Fibroblast of lung (primary cell): ENCODE results near the gene ARSK. TPM values are rescaled to one million over a fixed set of nuclear protein-coding genes. Genes with fewer than 3 reads are reported as not detected.
A peak's percentile ranks its signal among the peaks of the same experiment; 100 is the strongest.

Experiments used
- DNase-seq, 2 donors: peaks; one replicate each; pipeline versions ENCODE4 v3.0.0 to v3.0.0-alpha.2; 2010; ENCODE audit warnings: low read depth in 2 of 2
- H2AFZ ChIP-seq: 2 replicates; pipeline ENCODE4 v1.5.1; 2012; ENCODE audit warnings: low read length, control low read depth, inconsistent platforms
- H3K27ac ChIP-seq: 2 replicates; pipeline ENCODE4 v1.5.1; 2011; ENCODE audit warnings: low read length, control low read depth; ENCODE audit not compliant: insufficient read depth
- H3K27me3 ChIP-seq: 2 replicates; pipeline ENCODE4 v1.5.1; 2011; ENCODE audit warnings: mild to moderate bottlenecking, low read length; ENCODE audit not compliant: control insufficient read depth, insufficient read depth
- H3K36me3 ChIP-seq: 2 replicates; pipeline ENCODE4 v1.5.1; 2011; ENCODE audit warnings: low read length; ENCODE audit not compliant: control insufficient read depth, insufficient read depth
- H3K4me1 ChIP-seq: 2 replicates; pipeline ENCODE4 v1.5.1; 2011; ENCODE audit warnings: low read length; ENCODE audit not compliant: control insufficient read depth, insufficient read depth; ENCODE audit errors: extremely low read depth
- H3K4me2 ChIP-seq: 2 replicates; pipeline ENCODE4 v1.5.1; 2011; ENCODE audit warnings: low read length, control low read depth; ENCODE audit not compliant: insufficient read depth; ENCODE audit errors: extremely low read depth
- H3K4me3 ChIP-seq, 4 experiments: fragments of 200-600 bp in 1 of 4; sonication (generic) in 1 of 4; replicated peaks in 1 of 4; 2 replicates each; pipeline ENCODE4 v1.5.1; 2011 to 2016; ENCODE audit warnings: low read length in 4 of 4, low read depth in 3 of 4, mild to moderate bottlenecking in 3 of 4, control low read depth in 2 of 4, inconsistent platforms in 1 of 4, mixed read lengths in 1 of 4; ENCODE audit not compliant: insufficient read depth in 1 of 4; ENCODE audit errors: control extremely low read depth in 1 of 4
- H3K79me2 ChIP-seq: 2 replicates; pipeline ENCODE4 v1.5.1; 2012; ENCODE audit warnings: mild to moderate bottlenecking, low read length, inconsistent platforms; ENCODE audit not compliant: control insufficient read depth, insufficient read depth
- H3K9ac ChIP-seq: 2 replicates; pipeline ENCODE4 v1.5.1; 2011; ENCODE audit warnings: mild to moderate bottlenecking, low read length, control low read depth; ENCODE audit not compliant: insufficient read depth
- H3K9me3 ChIP-seq: 2 replicates; pipeline ENCODE4 v1.5.1; 2012; ENCODE audit warnings: low read depth, low read length; ENCODE audit not compliant: control insufficient read depth, insufficient read depth
- H4K20me1 ChIP-seq: 2 replicates; pipeline ENCODE4 v1.5.1; 2011; ENCODE audit warnings: low read length; ENCODE audit not compliant: control insufficient read depth, insufficient read depth; ENCODE audit errors: extremely low read depth
- CTCF ChIP-seq, 2 donors: IDR thresholded peaks in 1 of 2; conservative IDR thresholded peaks in 1 of 2; 1 replicate in 1 of 2; 2 replicates in 1 of 2; pipeline ENCODE4 v1.5.1; 2011 to 2012; ENCODE audit warnings: low read length in 2 of 2, control low read depth in 1 of 2, inconsistent platforms in 1 of 2, low read depth in 1 of 2, mild to moderate bottlenecking in 1 of 2
- EZH2 ChIP-seq: IDR thresholded peaks from 2 replicates; pipeline ENCODE4 v1.5.1; 2012; ENCODE audit warnings: low read length, control low read depth, mild to moderate bottlenecking; ENCODE audit errors: missing control alignments
- polyA plus RNA-seq, 2 donors: library from polyadenylated mRNA; depleted of rRNA in 1 of 2; stranded (reverse) in 1 of 2; unstranded in 1 of 2; fragments of >200 nt; gene quantifications; 2 replicates each; pipeline ENCODE4 v1.2.1, GENCODE V29; 2011 to 2012; ENCODE audit warnings: missing spikeins in 1 of 2
- total RNA-seq: library from RNA; depleted of rRNA; stranded (reverse); fragments of >200 nt; gene quantifications from 2 replicates; pipeline ENCODE4 v1.2.1, GENCODE V29; 2014

The ARSK gene
- total and polyA plus RNA-seq, 2 donors (not counting 1 experiment from before 2014, with no cell fraction given): 19.3 to 37.3 TPM

- DNase-seq: peak in 1 of 2 donors; percentile 20
- H3K36me3 ChIP-seq: peaks cover 10% of the 10 kb centered on the region
- no peaks in the 10 kb centered on the region for H3K9me3 ChIP-seq
- no peaks in the 10 kb centered on the region for H3K27me3 ChIP-seq
- H3K27ac ChIP-seq: no peak overlapping the region
- H3K4me1 ChIP-seq: no peaks in the 10 kb centered on the region
- H3K79me2 ChIP-seq: no peaks in the 10 kb centered on the region
- no peak overlapping the region for H3K4me2 ChIP-seq
- no peak overlapping the region for H2AFZ ChIP-seq
- H4K20me1 ChIP-seq: no peaks in the 10 kb centered on the region
- H3K4me3 ChIP-seq: no peak overlapping the region
- TF ChIP-seq EZH2 (no peak), CTCF (conservative IDR thresholded peaks at IDR 0.05 in 1 of 2, IDR thresholded peaks at IDR 0.05 in 1 of 2; ENCODE audit: low read depth in 1 of 2, low read length in 2 of 2) (no peak)
- H3K9ac ChIP-seq: no peak overlapping the region
Measured at GRCh38 chr5:95526871-95527270, 28.0 kb upstream of the ARSK start.

GRCh38 chr5:95528565-95528964, 26.3 kb upstream of the ARSK start:
- H4K20me1 ChIP-seq: no peaks in the 10 kb centered on the region
- no peak overlapping the region for H3K4me2 ChIP-seq
- H3K36me3 ChIP-seq: peaks cover 8% of the 10 kb centered on the region
- H3K9me3 ChIP-seq: no peaks in the 10 kb centered on the region
- H3K79me2 ChIP-seq: no peaks in the 10 kb centered on the region
- TF ChIP-seq CTCF (conservative IDR thresholded peaks at IDR 0.05 in 1 of 2, IDR thresholded peaks at IDR 0.05 in 1 of 2; ENCODE audit: low read depth in 1 of 2, low read length in 2 of 2) (no peak), EZH2 (no peak)
- no peak for DNase-seq
- H3K4me1 ChIP-seq: no peaks in the 10 kb centered on the region
- no peak overlapping the region for H3K4me3 ChIP-seq
- no peak overlapping the region for H3K9ac ChIP-seq
- H3K27me3 ChIP-seq: no peaks in the 10 kb centered on the region
- no peak overlapping the region for H2AFZ ChIP-seq
- no peak overlapping the region for H3K27ac ChIP-seq

GRCh38 chr5:95530416-95530815, 24.5 kb upstream of the ARSK start:
- Histone ChIP-seq H3K36me3 (peaks cover 7% of the 10 kb centered on the region), H3K4me3 (no peak overlapping the region), H3K4me1 (no peaks in the 10 kb centered on the region), H2AFZ (no peak overlapping the region), H3K9me3 (no peaks in the 10 kb centered on the region), H3K27ac (no peak overlapping the region), H3K27me3 (no peaks in the 10 kb centered on the region), H3K9ac (no peak overlapping the region), H3K4me2 (no peak overlapping the region), H3K79me2 (no peaks in the 10 kb centered on the region), H4K20me1 (no peaks in the 10 kb centered on the region)
- TF ChIP-seq EZH2 (no peak), CTCF (conservative IDR thresholded peaks at IDR 0.05 in 1 of 2, IDR thresholded peaks at IDR 0.05 in 1 of 2; ENCODE audit: low read depth in 1 of 2, low read length in 2 of 2) (no peak)
- DNase-seq: peak; percentile 61 to 91
